ENCODE measurements around the gene DPT.

Gene DPT

GRCh38 chr1:168700575-168701268 is 28.3 kb downstream of the DPT start:
- DNase-seq (ENCODE audit: low read depth in 2 of 2) = no peak

GRCh38 chr1:168698453-168698852 is 30.6 kb downstream of the DPT start:
- no peak for DNase-seq (ENCODE audit: low read depth in 2 of 2)

GRCh38 chr1:168697356-168698126 is 31.5 kb downstream of the DPT start:
- no peak for DNase-seq (ENCODE audit: low read depth in 2 of 2)

- no peak for DNase-seq (ENCODE audit: low read depth in 2 of 2)
Measured at GRCh38 chr1:168696125-168696760, 32.8 kb downstream of the DPT start.

- DNase-seq (ENCODE audit: low read depth in 2 of 2) = no peak
Measured at GRCh38 chr1:168693872-168694238, 35.2 kb downstream of the DPT start.

GRCh38 chr1:168693197-168693871 is 35.7 kb downstream of the DPT start:
- no peak for DNase-seq (ENCODE audit: low read depth in 2 of 2)

GRCh38 chr1:168692472-168692871 is 36.5 kb downstream of the DPT start:
- DNase-seq (ENCODE audit: low read depth in 2 of 2) = no peak

GRCh38 chr1:168691541-168691940 is 37.5 kb downstream of the DPT start:
- DNase-seq (ENCODE audit: low read depth in 2 of 2) = no peak

GRCh38 chr1:168689726-168690602 is 39.0 kb downstream of the DPT start:
- no peak for DNase-seq (ENCODE audit: low read depth in 2 of 2)

- DNase-seq (ENCODE audit: low read depth in 2 of 2) = no peak
Measured at GRCh38 chr1:168689327-168689657, 39.7 kb downstream of the DPT start.

GRCh38 chr1:168688644-168689326 is 40.2 kb downstream of the DPT start:
- no peak for DNase-seq (ENCODE audit: low read depth in 2 of 2)

- no peak for DNase-seq (ENCODE audit: low read depth in 2 of 2)
Measured at GRCh38 chr1:168687816-168688215, 41.2 kb downstream of the DPT start.

- DNase-seq (ENCODE audit: low read depth in 2 of 2) = no peak
Measured at GRCh38 chr1:168686666-168687065, 42.3 kb downstream of the DPT start.

- no peak for DNase-seq (ENCODE audit: low read depth in 2 of 2)
Measured at GRCh38 chr1:168683871-168684270, 45.1 kb downstream of the DPT start.

GRCh38 chr1:168676861-168677260 is 52.1 kb downstream of the DPT start:
- no peak for DNase-seq (ENCODE audit: low read depth in 2 of 2)

- no peak for DNase-seq (ENCODE audit: low read depth in 2 of 2)
Measured at GRCh38 chr1:168676029-168676812, 52.8 kb downstream of the DPT start.

- DNase-seq (ENCODE audit: low read depth in 2 of 2) = no peak
Measured at GRCh38 chr1:168673974-168674683, 54.9 kb downstream of the DPT start.

GRCh38 chr1:168672278-168672677 is 56.7 kb downstream of the DPT start:
- DNase-seq (ENCODE audit: low read depth in 2 of 2) = no peak

GRCh38 chr1:168671782-168672181 is 57.2 kb downstream of the DPT start:
- DNase-seq (ENCODE audit: low read depth in 2 of 2) = no peak
